Measurements from ENCODE around the gene IPO5. TPM values are rescaled to one million over a fixed set of nuclear protein-coding genes. Genes with fewer than 3 reads are reported as not detected.

Gene IPO5
- total RNA-seq, 1 experiment from 2014 or later = 301 TPM

DNA sequence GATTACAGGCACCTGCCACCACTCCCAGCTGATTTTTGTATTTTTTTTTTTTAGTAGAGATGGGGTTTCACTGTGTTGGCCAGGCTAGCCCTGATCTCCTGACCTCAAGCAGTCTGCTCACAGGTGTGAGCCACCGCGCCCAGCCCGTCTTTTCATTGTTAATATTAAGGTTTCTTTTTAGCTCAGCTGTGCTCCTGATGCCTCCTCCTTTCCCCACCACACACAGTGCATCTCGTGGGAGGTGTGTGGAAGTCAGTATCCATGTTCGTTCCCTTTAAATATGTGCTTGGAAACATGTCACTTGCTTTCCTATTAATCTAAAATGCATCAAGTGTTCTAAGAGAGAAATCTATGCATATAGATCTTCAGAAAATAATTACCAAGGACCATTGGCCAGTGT lies 53.5 kb downstream of the IPO5 start:
- POLR2A ChIA-PET = no interaction called here
- no peak for ATAC-seq

More for the DNA sequence above, 53.5 kb downstream of the IPO5 start:
- no peaks in the 10 kb centered on the region for H3K9me3 Mint-ChIP-seq
- H3K4me1 Mint-ChIP-seq = no peaks in the 10 kb centered on the region
- no peak overlapping the region for H3K4me3 Mint-ChIP-seq
- CTCF ChIA-PET = no interaction called here
- no peaks in the 10 kb centered on the region; the same call in 1 of the 2 replicates for H3K27me3 Mint-ChIP-seq (ENCODE audit: low read depth)
- no peak overlapping the region for H3K27ac Mint-ChIP-seq
- peaks cover 85% of the 10 kb centered on the region for H3K36me3 Mint-ChIP-seq
- DNase-seq (ENCODE audit: low spot score) = no peak
- TF ChIP-seq, protein P1, sequence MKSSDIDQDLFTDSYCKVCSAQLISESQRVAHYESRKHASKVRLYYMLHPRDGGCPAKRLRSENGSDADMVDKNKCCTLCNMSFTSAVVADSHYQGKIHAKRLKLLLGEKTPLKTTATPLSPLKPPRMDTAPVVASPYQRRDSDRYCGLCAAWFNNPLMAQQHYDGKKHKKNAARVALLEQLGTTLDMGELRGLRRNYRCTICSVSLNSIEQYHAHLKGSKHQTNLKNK (CRISPR knock-in tag; IDR thresholded peaks at IDR 0.05) = no peak
- TF ChIP-seq MYBL2 (CRISPR knock-in tag; IDR thresholded peaks at IDR 0.05) (no peak), RORB (CRISPR knock-in tag; IDR thresholded peaks at IDR 0.05) (no peak), SMAD3 (CRISPR knock-in tag; IDR thresholded peaks at IDR 0.05; ENCODE audit: borderline replicate concordance) (no peak), KAT7 (CRISPR knock-in tag; IDR thresholded peaks at IDR 0.05; ENCODE audit: borderline replicate concordance) (no peak), NFE2L1 (CRISPR knock-in tag; IDR thresholded peaks at IDR 0.05) (no peak), ZNF219 (CRISPR knock-in tag; IDR thresholded peaks at IDR 0.05; ENCODE audit: borderline replicate concordance) (no peak), SMAD4 (CRISPR knock-in tag; IDR thresholded peaks at IDR 0.05) (no peak), ATF1 (CRISPR knock-in tag; IDR thresholded peaks at IDR 0.05) (no peak)
- TF ChIP-seq, protein P2, sequence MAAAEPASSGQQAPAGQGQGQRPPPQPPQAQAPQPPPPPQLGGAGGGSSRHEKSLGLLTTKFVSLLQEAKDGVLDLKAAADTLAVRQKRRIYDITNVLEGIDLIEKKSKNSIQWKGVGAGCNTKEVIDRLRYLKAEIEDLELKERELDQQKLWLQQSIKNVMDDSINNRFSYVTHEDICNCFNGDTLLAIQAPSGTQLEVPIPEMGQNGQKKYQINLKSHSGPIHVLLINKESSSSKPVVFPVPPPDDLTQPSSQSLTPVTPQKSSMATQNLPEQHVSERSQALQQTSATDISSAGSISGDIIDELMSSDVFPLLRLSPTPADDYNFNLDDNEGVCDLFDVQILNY (CRISPR knock-in tag; IDR thresholded peaks at IDR 0.05) = no peak
- TF ChIP-seq, protein P3, sequence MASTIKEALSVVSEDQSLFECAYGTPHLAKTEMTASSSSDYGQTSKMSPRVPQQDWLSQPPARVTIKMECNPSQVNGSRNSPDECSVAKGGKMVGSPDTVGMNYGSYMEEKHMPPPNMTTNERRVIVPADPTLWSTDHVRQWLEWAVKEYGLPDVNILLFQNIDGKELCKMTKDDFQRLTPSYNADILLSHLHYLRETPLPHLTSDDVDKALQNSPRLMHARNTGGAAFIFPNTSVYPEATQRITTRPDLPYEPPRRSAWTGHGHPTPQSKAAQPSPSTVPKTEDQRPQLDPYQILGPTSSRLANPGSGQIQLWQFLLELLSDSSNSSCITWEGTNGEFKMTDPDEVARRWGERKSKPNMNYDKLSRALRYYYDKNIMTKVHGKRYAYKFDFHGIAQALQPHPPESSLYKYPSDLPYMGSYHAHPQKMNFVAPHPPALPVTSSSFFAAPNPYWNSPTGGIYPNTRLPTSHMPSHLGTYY (CRISPR knock-in tag; IDR thresholded peaks at IDR 0.05) = no peak
- TF ChIP-seq, protein P4, sequence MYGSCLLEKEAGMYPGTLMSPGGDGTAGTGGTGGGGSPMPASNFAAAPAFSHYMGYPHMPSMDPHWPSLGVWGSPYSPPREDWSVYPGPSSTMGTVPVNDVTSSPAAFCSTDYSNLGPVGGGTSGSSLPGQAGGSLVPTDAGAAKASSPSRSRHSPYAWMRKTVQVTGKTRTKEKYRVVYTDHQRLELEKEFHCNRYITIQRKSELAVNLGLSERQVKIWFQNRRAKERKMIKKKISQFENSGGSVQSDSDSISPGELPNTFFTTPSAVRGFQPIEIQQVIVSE (CRISPR knock-in tag; IDR thresholded peaks at IDR 0.05; ENCODE audit: borderline replicate concordance) = no peak
- TF ChIP-seq, protein P5, sequence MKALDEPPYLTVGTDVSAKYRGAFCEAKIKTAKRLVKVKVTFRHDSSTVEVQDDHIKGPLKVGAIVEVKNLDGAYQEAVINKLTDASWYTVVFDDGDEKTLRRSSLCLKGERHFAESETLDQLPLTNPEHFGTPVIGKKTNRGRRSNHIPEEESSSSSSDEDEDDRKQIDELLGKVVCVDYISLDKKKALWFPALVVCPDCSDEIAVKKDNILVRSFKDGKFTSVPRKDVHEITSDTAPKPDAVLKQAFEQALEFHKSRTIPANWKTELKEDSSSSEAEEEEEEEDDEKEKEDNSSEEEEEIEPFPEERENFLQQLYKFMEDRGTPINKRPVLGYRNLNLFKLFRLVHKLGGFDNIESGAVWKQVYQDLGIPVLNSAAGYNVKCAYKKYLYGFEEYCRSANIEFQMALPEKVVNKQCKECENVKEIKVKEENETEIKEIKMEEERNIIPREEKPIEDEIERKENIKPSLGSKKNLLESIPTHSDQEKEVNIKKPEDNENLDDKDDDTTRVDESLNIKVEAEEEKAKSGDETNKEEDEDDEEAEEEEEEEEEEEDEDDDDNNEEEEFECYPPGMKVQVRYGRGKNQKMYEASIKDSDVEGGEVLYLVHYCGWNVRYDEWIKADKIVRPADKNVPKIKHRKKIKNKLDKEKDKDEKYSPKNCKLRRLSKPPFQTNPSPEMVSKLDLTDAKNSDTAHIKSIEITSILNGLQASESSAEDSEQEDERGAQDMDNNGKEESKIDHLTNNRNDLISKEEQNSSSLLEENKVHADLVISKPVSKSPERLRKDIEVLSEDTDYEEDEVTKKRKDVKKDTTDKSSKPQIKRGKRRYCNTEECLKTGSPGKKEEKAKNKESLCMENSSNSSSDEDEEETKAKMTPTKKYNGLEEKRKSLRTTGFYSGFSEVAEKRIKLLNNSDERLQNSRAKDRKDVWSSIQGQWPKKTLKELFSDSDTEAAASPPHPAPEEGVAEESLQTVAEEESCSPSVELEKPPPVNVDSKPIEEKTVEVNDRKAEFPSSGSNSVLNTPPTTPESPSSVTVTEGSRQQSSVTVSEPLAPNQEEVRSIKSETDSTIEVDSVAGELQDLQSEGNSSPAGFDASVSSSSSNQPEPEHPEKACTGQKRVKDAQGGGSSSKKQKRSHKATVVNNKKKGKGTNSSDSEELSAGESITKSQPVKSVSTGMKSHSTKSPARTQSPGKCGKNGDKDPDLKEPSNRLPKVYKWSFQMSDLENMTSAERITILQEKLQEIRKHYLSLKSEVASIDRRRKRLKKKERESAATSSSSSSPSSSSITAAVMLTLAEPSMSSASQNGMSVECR (CRISPR knock-in tag; IDR thresholded peaks at IDR 0.05; ENCODE audit: borderline replicate concordance) = no peak
- TF ChIP-seq, protein P6, sequence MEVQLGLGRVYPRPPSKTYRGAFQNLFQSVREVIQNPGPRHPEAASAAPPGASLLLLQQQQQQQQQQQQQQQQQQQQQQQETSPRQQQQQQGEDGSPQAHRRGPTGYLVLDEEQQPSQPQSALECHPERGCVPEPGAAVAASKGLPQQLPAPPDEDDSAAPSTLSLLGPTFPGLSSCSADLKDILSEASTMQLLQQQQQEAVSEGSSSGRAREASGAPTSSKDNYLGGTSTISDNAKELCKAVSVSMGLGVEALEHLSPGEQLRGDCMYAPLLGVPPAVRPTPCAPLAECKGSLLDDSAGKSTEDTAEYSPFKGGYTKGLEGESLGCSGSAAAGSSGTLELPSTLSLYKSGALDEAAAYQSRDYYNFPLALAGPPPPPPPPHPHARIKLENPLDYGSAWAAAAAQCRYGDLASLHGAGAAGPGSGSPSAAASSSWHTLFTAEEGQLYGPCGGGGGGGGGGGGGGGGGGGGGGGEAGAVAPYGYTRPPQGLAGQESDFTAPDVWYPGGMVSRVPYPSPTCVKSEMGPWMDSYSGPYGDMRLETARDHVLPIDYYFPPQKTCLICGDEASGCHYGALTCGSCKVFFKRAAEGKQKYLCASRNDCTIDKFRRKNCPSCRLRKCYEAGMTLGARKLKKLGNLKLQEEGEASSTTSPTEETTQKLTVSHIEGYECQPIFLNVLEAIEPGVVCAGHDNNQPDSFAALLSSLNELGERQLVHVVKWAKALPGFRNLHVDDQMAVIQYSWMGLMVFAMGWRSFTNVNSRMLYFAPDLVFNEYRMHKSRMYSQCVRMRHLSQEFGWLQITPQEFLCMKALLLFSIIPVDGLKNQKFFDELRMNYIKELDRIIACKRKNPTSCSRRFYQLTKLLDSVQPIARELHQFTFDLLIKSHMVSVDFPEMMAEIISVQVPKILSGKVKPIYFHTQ (CRISPR knock-in tag; IDR thresholded peaks at IDR 0.05) = no peak
- TF ChIP-seq, protein P7, sequence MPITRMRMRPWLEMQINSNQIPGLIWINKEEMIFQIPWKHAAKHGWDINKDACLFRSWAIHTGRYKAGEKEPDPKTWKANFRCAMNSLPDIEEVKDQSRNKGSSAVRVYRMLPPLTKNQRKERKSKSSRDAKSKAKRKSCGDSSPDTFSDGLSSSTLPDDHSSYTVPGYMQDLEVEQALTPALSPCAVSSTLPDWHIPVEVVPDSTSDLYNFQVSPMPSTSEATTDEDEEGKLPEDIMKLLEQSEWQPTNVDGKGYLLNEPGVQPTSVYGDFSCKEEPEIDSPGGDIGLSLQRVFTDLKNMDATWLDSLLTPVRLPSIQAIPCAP (CRISPR knock-in tag; IDR thresholded peaks at IDR 0.05) = no peak
- TF ChIP-seq, protein P8, sequence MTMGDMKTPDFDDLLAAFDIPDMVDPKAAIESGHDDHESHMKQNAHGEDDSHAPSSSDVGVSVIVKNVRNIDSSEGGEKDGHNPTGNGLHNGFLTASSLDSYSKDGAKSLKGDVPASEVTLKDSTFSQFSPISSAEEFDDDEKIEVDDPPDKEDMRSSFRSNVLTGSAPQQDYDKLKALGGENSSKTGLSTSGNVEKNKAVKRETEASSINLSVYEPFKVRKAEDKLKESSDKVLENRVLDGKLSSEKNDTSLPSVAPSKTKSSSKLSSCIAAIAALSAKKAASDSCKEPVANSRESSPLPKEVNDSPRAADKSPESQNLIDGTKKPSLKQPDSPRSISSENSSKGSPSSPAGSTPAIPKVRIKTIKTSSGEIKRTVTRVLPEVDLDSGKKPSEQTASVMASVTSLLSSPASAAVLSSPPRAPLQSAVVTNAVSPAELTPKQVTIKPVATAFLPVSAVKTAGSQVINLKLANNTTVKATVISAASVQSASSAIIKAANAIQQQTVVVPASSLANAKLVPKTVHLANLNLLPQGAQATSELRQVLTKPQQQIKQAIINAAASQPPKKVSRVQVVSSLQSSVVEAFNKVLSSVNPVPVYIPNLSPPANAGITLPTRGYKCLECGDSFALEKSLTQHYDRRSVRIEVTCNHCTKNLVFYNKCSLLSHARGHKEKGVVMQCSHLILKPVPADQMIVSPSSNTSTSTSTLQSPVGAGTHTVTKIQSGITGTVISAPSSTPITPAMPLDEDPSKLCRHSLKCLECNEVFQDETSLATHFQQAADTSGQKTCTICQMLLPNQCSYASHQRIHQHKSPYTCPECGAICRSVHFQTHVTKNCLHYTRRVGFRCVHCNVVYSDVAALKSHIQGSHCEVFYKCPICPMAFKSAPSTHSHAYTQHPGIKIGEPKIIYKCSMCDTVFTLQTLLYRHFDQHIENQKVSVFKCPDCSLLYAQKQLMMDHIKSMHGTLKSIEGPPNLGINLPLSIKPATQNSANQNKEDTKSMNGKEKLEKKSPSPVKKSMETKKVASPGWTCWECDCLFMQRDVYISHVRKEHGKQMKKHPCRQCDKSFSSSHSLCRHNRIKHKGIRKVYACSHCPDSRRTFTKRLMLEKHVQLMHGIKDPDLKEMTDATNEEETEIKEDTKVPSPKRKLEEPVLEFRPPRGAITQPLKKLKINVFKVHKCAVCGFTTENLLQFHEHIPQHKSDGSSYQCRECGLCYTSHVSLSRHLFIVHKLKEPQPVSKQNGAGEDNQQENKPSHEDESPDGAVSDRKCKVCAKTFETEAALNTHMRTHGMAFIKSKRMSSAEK (CRISPR knock-in tag; IDR thresholded peaks at IDR 0.05; ENCODE audit: borderline replicate concordance) = no peak

Data from WTC11 (cell line).